GM18499 (cell line): ENCODE results near the gene WNT11.

Experiments used
- ATAC-seq: cut with Tn5 transposase; IDR thresholded peaks from one replicate; pipeline ENCODE4 v1.9.1; 2021; ENCODE audit warnings: moderate number of reproducible peaks; ENCODE audit not compliant: insufficient read depth, unreplicated experiment

WNT11 gene

GRCh38 chr11:76206327-76207081 lies at the start of gene WNT11:
TSS of gene WNT11 (minus strand) at chr11:76206502. CDS start at chr11:76206407, 95 bp downstream.
- no peak for ATAC-seq

GRCh38 chr11:76253416-76253815 lies 47.1 kb upstream of the WNT11 start:
- ATAC-seq: no peak

GRCh38 chr11:76252631-76253070 lies 46.3 kb upstream of the WNT11 start:
- ATAC-seq: no peak

GRCh38 chr11:76251576-76251975 lies 45.3 kb upstream of the WNT11 start:
- no peak for ATAC-seq

GRCh38 chr11:76251226-76251575 lies 44.9 kb upstream of the WNT11 start:
- ATAC-seq: no peak

- ATAC-seq: no peak
Measured at GRCh38 chr11:76250520-76251225, 44.4 kb upstream of the WNT11 start.

GRCh38 chr11:76249195-76249741 lies 43.0 kb upstream of the WNT11 start:
- ATAC-seq: no peak

GRCh38 chr11:76248210-76248609 lies 41.9 kb upstream of the WNT11 start:
- no peak for ATAC-seq

GRCh38 chr11:76247091-76247490 lies 40.8 kb upstream of the WNT11 start:
- ATAC-seq: no peak

- ATAC-seq: no peak
Measured at GRCh38 chr11:76246271-76246933, 40.1 kb upstream of the WNT11 start.

- ATAC-seq: no peak
Measured at GRCh38 chr11:76245720-76246119, 39.4 kb upstream of the WNT11 start.

- ATAC-seq: no peak
Measured at GRCh38 chr11:76244316-76244851, 38.1 kb upstream of the WNT11 start.

GRCh38 chr11:76243957-76244285 lies 37.6 kb upstream of the WNT11 start:
- ATAC-seq: no peak

- ATAC-seq: no peak
Measured at GRCh38 chr11:76243193-76243956, 37.1 kb upstream of the WNT11 start.

GRCh38 chr11:76242004-76242779 lies 35.9 kb upstream of the WNT11 start:
- ATAC-seq: no peak

- ATAC-seq: no peak
Measured at GRCh38 chr11:76241243-76242000, 35.1 kb upstream of the WNT11 start.

GRCh38 chr11:76240666-76241065 lies 34.4 kb upstream of the WNT11 start:
- ATAC-seq: no peak

- no peak for ATAC-seq
Measured at GRCh38 chr11:76240161-76240540, 33.8 kb upstream of the WNT11 start.
